ENCODE results near the gene EPS15.

GRCh38 chr1:51551848-51552296 lies 32.8 kb upstream of the EPS15 start:
- TF ChIP-seq POLR2A (IDR thresholded peaks at IDR 0.05; ENCODE audit: low read length) (no peak), GATA1 (IDR thresholded peaks at IDR 0.05; ENCODE audit: low read depth, low read length) (no peak)
